ENCODE data around the gene TWNK. TPM values are rescaled to one million over a fixed set of nuclear protein-coding genes. Genes with fewer than 3 reads are reported as not detected.
A peak's percentile ranks its signal among the peaks of the same experiment; 100 is the strongest.
"Not testable (repeated sequence)": the region's sequence is repeated elsewhere in the genome, so short reads cannot be mapped to it uniquely, and the experiment has no call there.

TWNK gene
- total and polyA plus RNA-seq, 10 donors = 5.6 to 9.9 (median 8.2) TPM

- intact Hi-C loops (cut with DNase I; ENCODE audit: low total_unique reads) = no loop called here
- DNase-seq = peak; percentile 44
- Histone ChIP-seq H3K36me3 (peaks cover 0 to 7% (median 0%) of the 10 kb centered on the region in 6 donors), H3K27ac (no peak overlapping the region), H3K27me3 (replicated peaks in 1 of 7) (peaks cover 0 to 16% (median 0%) of the 10 kb centered on the region in 7 donors), H3K4me1 (peaks cover 6 to 23% (median 16%) of the 10 kb centered on the region in 6 donors), H3K4me3 (no peak overlapping the region), H3K9me3 (no peaks in the 10 kb centered on the region)
- 79 to 94% (median 92%) methylated on average over 3 to 6 of the region's 6 CpGs for WGBS, 5 donors
- no peak for TF ChIP-seq POLR2AphosphoS5 (IDR thresholded peaks at IDR 0.05)
- TF ChIP-seq CTCF (IDR thresholded peaks at IDR 0.05 in 8 of 11, conservative IDR thresholded peaks at IDR 0.05 in 3 of 11) = no peak
- TF ChIP-seq POLR2A (IDR thresholded peaks at IDR 0.05) = no peak
Measured at GRCh38 chr10:100972904-100973535, 14.3 kb upstream of the TWNK start.

GRCh38 chr10:100975397-100975796, 11.9 kb upstream of the TWNK start:
- peaks cover 0 to 31% (median 12%) of the 10 kb centered on the region in 6 donors for H3K36me3 ChIP-seq
- H3K4me3 ChIP-seq; H3K27me3 ChIP-seq (replicated peaks in 1 of 7); H3K27ac ChIP-seq; H3K9me3 ChIP-seq; H3K4me1 ChIP-seq; intact Hi-C loops (cut with DNase I; ENCODE audit: low total_unique reads); DNase-seq: not testable (repeated sequence)
- 79 to 89% (median 86%) methylated on average over 8 of the region's 8 CpGs for WGBS, 5 donors

GRCh38 chr10:100976906-100977305, 10.4 kb upstream of the TWNK start:
- Histone ChIP-seq H3K27ac (no peak overlapping the region), H3K27me3 (replicated peaks in 1 of 7) (no peaks in the 10 kb centered on the region), H3K4me1 (no peaks in the 10 kb centered on the region), H3K4me3 (no peak overlapping the region), H3K9me3 (no peaks in the 10 kb centered on the region), H3K36me3 (peaks cover 0 to 46% (median 21%) of the 10 kb centered on the region in 6 donors)
- no peak for DNase-seq
- TF ChIP-seq CTCF (IDR thresholded peaks at IDR 0.05 in 8 of 11, conservative IDR thresholded peaks at IDR 0.05 in 3 of 11) = no peak
- no peak for TF ChIP-seq POLR2AphosphoS5 (IDR thresholded peaks at IDR 0.05)
- TF ChIP-seq POLR2A (IDR thresholded peaks at IDR 0.05) = no peak
- 84 to 93% (median 89%) methylated on average over 3 of the region's 3 CpGs for WGBS, 5 donors
- intact Hi-C loops (cut with DNase I; ENCODE audit: low total_unique reads) = no loop called here

GRCh38 chr10:100977436-100977835, 9.9 kb upstream of the TWNK start:
- Histone ChIP-seq H3K4me1 (no peaks in the 10 kb centered on the region), H3K27ac (no peak overlapping the region), H3K27me3 (replicated peaks in 1 of 7) (no peaks in the 10 kb centered on the region), H3K9me3 (no peaks in the 10 kb centered on the region), H3K36me3 (peaks cover 0 to 51% (median 21%) of the 10 kb centered on the region in 6 donors), H3K4me3 (no peak overlapping the region)
- intact Hi-C loops (cut with DNase I; ENCODE audit: low total_unique reads) = no loop called here
- TF ChIP-seq CTCF (IDR thresholded peaks at IDR 0.05 in 8 of 11, conservative IDR thresholded peaks at IDR 0.05 in 3 of 11) (no peak), POLR2A (IDR thresholded peaks at IDR 0.05) (no peak), POLR2AphosphoS5 (IDR thresholded peaks at IDR 0.05) (no peak)
- WGBS, 5 donors = 85 to 91% (median 86%) methylated on average over 5 to 6 of the region's 6 CpGs
- DNase-seq = peak; percentile 45
